Neural cell (in vitro differentiated cells): ENCODE measurements around the gene STRA6. TPM values are rescaled to one million over a fixed set of nuclear protein-coding genes. Genes with fewer than 3 reads are reported as not detected.

ENCODE experiments used
- H2AFZ ChIP-seq: fragments of 200-600, 300-800 bp; sonication (generic), shearing (Covaris generic); 2 replicates; pipeline ENCODE4 v1.6.0; 2014; ENCODE audit warnings: low read depth, mild to moderate bottlenecking, antibody characterized with exemption, low read length, moderate library complexity
- H3F3A ChIP-seq: fragments of 200-600 bp; shearing (Covaris generic); 2 replicates; pipeline ENCODE4 v1.6.1; 2016; ENCODE audit warnings: mild to moderate bottlenecking, moderate library complexity, mixed read lengths, antibody characterized with exemption, low read length; ENCODE audit not compliant: insufficient read depth, poor library complexity, severe bottlenecking
- H3K27ac ChIP-seq: fragments of 200-600, 300-800 bp; sonication (generic), shearing (Covaris generic); 2 replicates; pipeline ENCODE4 v1.5.1; 2014; ENCODE audit warnings: mild to moderate bottlenecking, low read length, moderate library complexity
- H3K27me3 ChIP-seq: fragments of 300-800, 200-600 bp; sonication (generic), shearing (Covaris generic); 2 replicates; pipeline ENCODE4 v1.6.0; 2014; ENCODE audit warnings: mild to moderate bottlenecking, low read depth, low read length, moderate library complexity; ENCODE audit not compliant: insufficient read depth
- H3K36me3 ChIP-seq: fragments of 300-800, 200-600 bp; sonication (generic), shearing (Covaris generic); 2 replicates; pipeline ENCODE4 v1.5.1; 2014; ENCODE audit warnings: mild to moderate bottlenecking, antibody characterized with exemption, low read length, moderate library complexity; ENCODE audit not compliant: insufficient read depth
- H3K4me2 ChIP-seq: fragments of 300-800, 200-600 bp; sonication (generic), shearing (Covaris generic); 2 replicates; pipeline ENCODE4 v1.6.0; 2014; ENCODE audit warnings: mild to moderate bottlenecking, low read length
- H3K4me3 ChIP-seq: fragments of 300-800, 200-600 bp; sonication (generic), shearing (Covaris generic); 2 replicates; pipeline ENCODE4 v1.5.1; 2014; ENCODE audit warnings: mild to moderate bottlenecking, low read length, moderate library complexity
- H3K79me2 ChIP-seq: fragments of 200-600 bp; shearing (Covaris generic); replicated peaks from 2 replicates; pipeline ENCODE4 v1.6.0; 2014; ENCODE audit warnings: mild to moderate bottlenecking, low read length, moderate library complexity; ENCODE audit not compliant: insufficient read depth
- H3K9ac ChIP-seq: fragments of 300-800, 200-600 bp; sonication (generic), shearing (Covaris generic); 2 replicates; pipeline ENCODE4 v1.6.1; 2016; ENCODE audit warnings: mild to moderate bottlenecking, low read length, mixed read lengths
- H3K9me2 ChIP-seq: fragments of 200-600 bp; shearing (Covaris generic); 2 replicates; pipeline ENCODE4 v1.6.1; 2016; ENCODE audit warnings: mild to moderate bottlenecking, low read length, mixed read lengths; ENCODE audit not compliant: insufficient read depth
- H3K9me3 ChIP-seq: fragments of 200-600, 300-800 bp; sonication (generic), shearing (Covaris generic); 2 replicates; pipeline ENCODE4 v1.6.1; 2016; ENCODE audit warnings: mild to moderate bottlenecking, mixed run types, low read length, moderate library complexity, mixed read lengths
- H4K20me1 ChIP-seq: fragments of 200-600 bp; shearing (Covaris generic); 2 replicates; pipeline ENCODE4 v1.6.1; 2016; ENCODE audit warnings: mild to moderate bottlenecking, mixed run types; ENCODE audit not compliant: insufficient read depth
- EP300 ChIP-seq: fragments of 450-650 bp; conservative IDR thresholded peaks from 2 replicates; pipeline ENCODE4 v1.6.1; 2014; ENCODE audit warnings: antibody characterized with exemption, mild to moderate bottlenecking, moderate library complexity; ENCODE audit not compliant: poor library complexity, severe bottlenecking
- EZH2 ChIP-seq: fragments of 200-600, 300-800 bp; shearing (Covaris generic), sonication (generic); IDR thresholded peaks from 2 replicates; pipeline ENCODE4 v1.6.1; 2014; ENCODE audit warnings: antibody characterized with exemption, low read length, borderline replicate concordance, mild to moderate bottlenecking; ENCODE audit not compliant: insufficient read depth, poor library complexity, severe bottlenecking
- MXI1 ChIP-seq: fragments of 450-650 bp; conservative IDR thresholded peaks from 2 replicates; pipeline ENCODE4 v1.6.1; 2014; ENCODE audit warnings: antibody characterized with exemption, mild to moderate bottlenecking; ENCODE audit not compliant: poor library complexity, severe bottlenecking
- POLR2AphosphoS5 ChIP-seq: IDR thresholded peaks from 2 replicates; pipeline ENCODE4 v1.6.1; 2012
- RAD21 ChIP-seq: fragments of 450-650 bp; conservative IDR thresholded peaks from 2 replicates; pipeline ENCODE4 v1.6.1; 2014; ENCODE audit warnings: antibody characterized with exemption, mild to moderate bottlenecking, moderate library complexity
- SMC3 ChIP-seq: fragments of 450-650 bp; conservative IDR thresholded peaks from 2 replicates; pipeline ENCODE4 v1.6.1; 2014; ENCODE audit warnings: antibody characterized with exemption, mild to moderate bottlenecking, moderate library complexity; ENCODE audit not compliant: poor library complexity
- TAF1 ChIP-seq: IDR thresholded peaks from 2 replicates; pipeline ENCODE4 v1.6.1; 2012; ENCODE audit warnings: low read depth
- polyA plus RNA-seq: library from polyadenylated mRNA; depleted of rRNA; stranded (reverse); fragments of >200 nt; gene quantifications from 2 replicates; pipeline ENCODE4 v1.2.3, GENCODE V29; 2014
- TF ChIP-seq, protein P1 (sequence below): IDR thresholded peaks from 2 replicates; pipeline ENCODE4 v1.6.1; 2012; ENCODE audit warnings: borderline replicate concordance
- TF ChIP-seq, protein P2 (sequence below): fragments of 450-650 bp; IDR thresholded peaks from 2 replicates; pipeline ENCODE4 v1.5.1; 2014; ENCODE audit warnings: antibody characterized with exemption, mild to moderate bottlenecking, moderate library complexity; ENCODE audit not compliant: poor library complexity, severe bottlenecking

Gene STRA6
- polyA plus RNA-seq, 1 donor from 2014 or later: 4.4 TPM

DNA sequence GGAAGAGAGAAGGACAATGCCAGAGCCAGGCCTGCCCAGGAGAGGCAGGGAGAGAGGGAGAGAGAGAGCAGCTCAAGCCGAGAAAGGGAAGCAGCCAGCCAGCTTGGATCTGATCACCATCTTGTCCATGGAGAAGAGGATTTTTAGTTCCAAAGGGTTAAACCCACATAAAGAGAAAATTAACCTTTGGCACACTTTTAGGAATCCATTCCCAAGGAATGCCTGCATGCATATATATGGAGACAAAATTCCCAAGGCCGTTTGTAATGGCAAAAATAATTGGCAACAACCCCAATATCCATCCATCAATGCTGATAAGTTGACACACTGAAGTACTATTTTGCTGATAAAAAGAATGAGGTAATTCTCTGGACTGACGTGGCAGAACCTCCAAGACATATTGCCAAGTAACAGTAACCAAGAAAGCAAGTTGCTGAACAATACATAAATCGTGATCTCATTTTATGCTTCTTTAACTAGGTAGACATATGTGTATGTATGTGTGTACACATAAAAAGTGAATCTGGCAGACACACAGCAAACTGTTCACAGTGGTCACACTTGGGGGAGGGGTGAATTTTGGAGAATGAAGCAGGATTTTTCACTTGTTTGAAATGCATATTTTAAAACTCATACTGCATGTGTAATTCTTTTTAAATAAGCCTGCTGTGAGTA lies 7.5 kb upstream of the STRA6 start:
- Histone ChIP-seq H3K4me3 (no peak overlapping the region), H4K20me1 (no peaks in the 10 kb centered on the region), H3K27ac (peak overlapping the region; percentile 35), H3K4me2 (no peak overlapping the region), H3K27me3 (no peaks in the 10 kb centered on the region), H3K9me2 (no peaks in the 10 kb centered on the region), H3K9me3 (no peaks in the 10 kb centered on the region), H2AFZ (no peak overlapping the region), H3K36me3 (no peaks in the 10 kb centered on the region), H3K9ac (peak overlapping the region; percentile 19), H3K79me2 (no peaks in the 10 kb centered on the region), H3F3A (peaks cover 4% of the 10 kb centered on the region)
- TF ChIP-seq, protein P1, sequence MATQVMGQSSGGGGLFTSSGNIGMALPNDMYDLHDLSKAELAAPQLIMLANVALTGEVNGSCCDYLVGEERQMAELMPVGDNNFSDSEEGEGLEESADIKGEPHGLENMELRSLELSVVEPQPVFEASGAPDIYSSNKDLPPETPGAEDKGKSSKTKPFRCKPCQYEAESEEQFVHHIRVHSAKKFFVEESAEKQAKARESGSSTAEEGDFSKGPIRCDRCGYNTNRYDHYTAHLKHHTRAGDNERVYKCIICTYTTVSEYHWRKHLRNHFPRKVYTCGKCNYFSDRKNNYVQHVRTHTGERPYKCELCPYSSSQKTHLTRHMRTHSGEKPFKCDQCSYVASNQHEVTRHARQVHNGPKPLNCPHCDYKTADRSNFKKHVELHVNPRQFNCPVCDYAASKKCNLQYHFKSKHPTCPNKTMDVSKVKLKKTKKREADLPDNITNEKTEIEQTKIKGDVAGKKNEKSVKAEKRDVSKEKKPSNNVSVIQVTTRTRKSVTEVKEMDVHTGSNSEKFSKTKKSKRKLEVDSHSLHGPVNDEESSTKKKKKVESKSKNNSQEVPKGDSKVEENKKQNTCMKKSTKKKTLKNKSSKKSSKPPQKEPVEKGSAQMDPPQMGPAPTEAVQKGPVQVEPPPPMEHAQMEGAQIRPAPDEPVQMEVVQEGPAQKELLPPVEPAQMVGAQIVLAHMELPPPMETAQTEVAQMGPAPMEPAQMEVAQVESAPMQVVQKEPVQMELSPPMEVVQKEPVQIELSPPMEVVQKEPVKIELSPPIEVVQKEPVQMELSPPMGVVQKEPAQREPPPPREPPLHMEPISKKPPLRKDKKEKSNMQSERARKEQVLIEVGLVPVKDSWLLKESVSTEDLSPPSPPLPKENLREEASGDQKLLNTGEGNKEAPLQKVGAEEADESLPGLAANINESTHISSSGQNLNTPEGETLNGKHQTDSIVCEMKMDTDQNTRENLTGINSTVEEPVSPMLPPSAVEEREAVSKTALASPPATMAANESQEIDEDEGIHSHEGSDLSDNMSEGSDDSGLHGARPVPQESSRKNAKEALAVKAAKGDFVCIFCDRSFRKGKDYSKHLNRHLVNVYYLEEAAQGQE: peak; percentile 37
- TF ChIP-seq POLR2AphosphoS5: no peak
- no peak for TF ChIP-seq EZH2

- H4K20me1 ChIP-seq: no peaks in the 10 kb centered on the region
- no peak overlapping the region for H3K4me3 ChIP-seq
- no peaks in the 10 kb centered on the region for H3K27me3 ChIP-seq
- H3K9me2 ChIP-seq: no peaks in the 10 kb centered on the region
- no peaks in the 10 kb centered on the region for H3K36me3 ChIP-seq
- TF ChIP-seq RAD21 (no peak), TAF1 (no peak), SMC3 (no peak), MXI1 (no peak), EP300 (no peak)
- TF ChIP-seq, protein P2, sequence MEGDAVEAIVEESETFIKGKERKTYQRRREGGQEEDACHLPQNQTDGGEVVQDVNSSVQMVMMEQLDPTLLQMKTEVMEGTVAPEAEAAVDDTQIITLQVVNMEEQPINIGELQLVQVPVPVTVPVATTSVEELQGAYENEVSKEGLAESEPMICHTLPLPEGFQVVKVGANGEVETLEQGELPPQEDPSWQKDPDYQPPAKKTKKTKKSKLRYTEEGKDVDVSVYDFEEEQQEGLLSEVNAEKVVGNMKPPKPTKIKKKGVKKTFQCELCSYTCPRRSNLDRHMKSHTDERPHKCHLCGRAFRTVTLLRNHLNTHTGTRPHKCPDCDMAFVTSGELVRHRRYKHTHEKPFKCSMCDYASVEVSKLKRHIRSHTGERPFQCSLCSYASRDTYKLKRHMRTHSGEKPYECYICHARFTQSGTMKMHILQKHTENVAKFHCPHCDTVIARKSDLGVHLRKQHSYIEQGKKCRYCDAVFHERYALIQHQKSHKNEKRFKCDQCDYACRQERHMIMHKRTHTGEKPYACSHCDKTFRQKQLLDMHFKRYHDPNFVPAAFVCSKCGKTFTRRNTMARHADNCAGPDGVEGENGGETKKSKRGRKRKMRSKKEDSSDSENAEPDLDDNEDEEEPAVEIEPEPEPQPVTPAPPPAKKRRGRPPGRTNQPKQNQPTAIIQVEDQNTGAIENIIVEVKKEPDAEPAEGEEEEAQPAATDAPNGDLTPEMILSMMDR: no peak
- TF ChIP-seq, protein P1: no peak
- peak overlapping the region; percentile 35 for H3K27ac ChIP-seq
- peaks cover 4% of the 10 kb centered on the region for H3F3A ChIP-seq
- H3K79me2 ChIP-seq: no peaks in the 10 kb centered on the region
- peak overlapping the region; percentile 19 for H3K9ac ChIP-seq
- H3K4me2 ChIP-seq: no peak overlapping the region
- no peak overlapping the region for H2AFZ ChIP-seq
- H3K9me3 ChIP-seq: no peaks in the 10 kb centered on the region
These were observed 7.0 kb upstream of the STRA6 start for GRCh38 chr15:74209560-74209958.
